T1000 (cell line): ENCODE results near the gene CDK14.

Source experiments
- DNase-seq: peaks from one replicate; lab custom pipeline; 2025; ENCODE audit warnings: mixed read lengths; lab: John Stamatoyannopoulos, UW

The CDK14 gene

DNA sequence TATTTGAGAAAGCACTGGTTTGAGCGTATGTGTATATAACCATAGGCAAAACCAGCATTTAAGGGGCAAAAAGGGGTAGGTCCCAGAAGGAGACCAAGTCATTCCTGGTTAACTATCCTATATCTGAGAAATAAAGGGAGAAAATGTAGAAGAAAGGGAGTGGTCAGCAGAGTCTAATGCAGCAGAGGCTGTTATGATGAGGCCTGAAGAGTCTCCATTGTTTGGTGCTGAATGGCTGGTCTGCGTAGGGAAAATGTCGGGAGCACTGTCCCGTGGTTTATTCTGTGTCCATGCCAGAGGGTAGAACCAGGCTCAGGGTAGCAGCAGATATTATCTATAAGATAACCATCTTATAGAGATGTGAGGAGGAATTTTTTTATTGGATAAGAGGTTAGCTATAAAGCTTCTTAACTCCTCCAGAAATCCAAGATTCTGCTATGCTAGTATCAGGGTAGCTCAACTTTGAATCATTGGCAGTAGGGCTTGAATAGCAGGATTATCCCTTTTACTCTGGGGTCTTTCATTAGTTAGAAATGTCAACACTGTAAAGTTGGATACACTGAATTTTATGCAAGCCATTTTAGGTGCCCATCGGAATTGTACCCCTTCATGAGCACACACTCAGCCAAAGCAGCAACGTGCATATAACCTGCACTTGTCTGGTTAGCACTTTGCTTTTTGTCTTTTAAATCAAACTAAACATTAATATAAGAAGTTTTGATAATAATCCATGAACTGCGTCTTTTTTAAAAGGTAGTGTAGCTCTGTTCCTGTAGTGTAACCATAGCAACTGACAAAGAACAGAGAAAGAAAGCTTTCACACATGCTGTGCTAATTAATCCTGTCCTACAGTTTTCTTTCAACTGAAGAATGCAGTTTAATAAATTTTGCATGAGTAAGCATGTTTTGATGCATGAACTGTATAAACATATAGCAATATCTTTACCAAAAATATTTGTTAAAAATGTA is 356.1 kb downstream of the CDK14 start:
- DNase-seq, result no peak

DNA sequence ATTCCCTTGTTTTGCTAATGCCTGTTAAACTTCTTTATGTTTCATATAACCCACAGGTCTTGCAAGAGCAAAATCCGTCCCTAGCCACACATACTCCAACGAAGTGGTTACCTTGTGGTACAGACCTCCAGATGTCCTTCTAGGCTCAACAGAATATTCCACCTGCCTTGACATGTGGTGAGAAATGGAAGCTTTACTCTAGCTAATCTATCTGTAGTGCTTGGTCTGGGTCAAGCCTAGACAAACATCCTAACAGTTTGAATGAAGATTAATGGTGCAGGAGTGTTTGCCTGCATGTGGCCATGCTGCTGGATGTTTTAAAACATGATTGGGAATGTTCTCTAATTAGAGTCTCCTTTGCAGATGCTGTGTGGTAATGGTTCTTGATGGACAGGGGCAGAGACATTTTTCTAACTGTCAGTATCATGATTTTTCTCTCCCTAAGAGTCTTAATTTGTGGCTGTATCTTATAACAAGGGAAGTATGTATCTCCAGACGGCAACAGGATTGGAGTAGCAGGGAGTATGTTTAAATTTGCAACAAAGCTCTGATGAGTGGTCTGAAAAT is 359.6 kb downstream of the CDK14 start:
- no peak for DNase-seq

GRCh38 chr7:90957883-90958282 is 361.8 kb downstream of the CDK14 start:
- DNase-seq, result no peak

- DNase-seq, result no peak
These were observed 362.5 kb downstream of the CDK14 start for GRCh38 chr7:90958647-90959046.

- DNase-seq, result no peak
These were observed 365.1 kb downstream of the CDK14 start for GRCh38 chr7:90961037-90961725.

DNA sequence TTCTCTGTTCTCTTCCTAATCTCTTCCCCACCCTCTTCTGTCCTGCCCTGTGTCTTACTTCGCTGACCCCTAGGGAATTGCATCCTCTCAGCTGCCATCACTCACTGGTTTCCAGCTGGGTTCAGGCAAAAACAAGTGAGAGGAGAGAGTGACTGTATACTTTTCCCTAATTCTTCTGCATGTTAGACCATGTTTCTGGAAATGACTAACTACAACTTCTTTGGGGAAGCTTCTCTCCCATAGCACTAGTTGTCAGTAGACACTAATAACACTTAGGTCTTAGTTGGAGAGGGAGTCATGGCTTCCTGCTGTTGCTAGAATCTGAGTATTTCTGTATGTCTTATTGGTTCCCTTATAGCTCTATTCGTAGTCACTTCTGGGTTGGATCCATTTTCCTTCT is 369.1 kb downstream of the CDK14 start:
- DNase-seq, result no peak

DNA sequence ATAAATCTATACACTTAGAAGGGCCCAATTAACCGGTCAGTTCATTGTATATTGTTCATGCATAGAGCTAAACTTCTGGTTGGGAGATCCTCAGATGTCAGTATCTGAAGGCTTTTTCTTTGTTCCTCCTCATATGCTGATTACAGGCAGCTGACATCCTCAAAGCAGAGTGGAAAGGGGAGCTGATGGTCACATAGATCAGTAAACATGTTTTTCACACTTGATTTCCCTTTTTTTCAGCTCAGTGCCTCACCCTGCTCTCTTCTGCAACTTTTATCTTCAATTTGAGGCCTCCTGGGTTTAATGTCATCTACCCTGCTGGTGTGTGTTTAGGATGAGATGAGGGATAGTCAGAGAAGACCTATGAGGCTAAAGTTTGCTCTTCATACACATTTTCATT is 370.2 kb downstream of the CDK14 start:
- no peak for DNase-seq

GRCh38 chr7:90968871-90969270 is 372.8 kb downstream of the CDK14 start:
- no peak for DNase-seq

DNA sequence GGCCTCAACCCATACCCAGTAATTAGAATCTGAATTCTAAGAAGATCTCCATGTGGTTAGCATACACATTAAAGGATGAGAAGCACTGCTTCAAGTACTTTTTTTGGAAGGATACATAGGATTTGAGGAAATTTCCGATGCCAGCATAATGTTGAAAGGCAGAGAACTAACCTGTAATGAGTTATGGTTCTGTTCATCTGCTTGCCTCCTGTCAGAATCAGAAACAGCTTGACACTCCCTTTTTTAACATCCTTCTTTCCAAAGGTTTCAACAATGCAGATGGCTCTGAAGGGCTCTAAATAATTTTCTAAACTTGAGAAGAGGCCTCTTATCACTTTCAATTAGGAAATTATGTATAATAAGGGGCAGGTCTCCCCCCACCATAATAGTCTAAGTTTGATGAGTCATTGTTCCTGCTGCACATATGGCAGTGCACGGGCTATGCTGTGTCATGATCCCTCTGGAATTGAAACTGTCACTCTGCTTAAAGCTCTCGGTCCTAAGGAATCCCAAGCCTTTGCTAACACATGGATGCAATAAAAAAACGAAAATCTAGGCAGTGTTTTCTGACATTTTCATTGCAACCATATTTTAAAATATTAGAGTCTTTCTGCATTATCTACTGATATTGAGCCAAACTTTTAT is 376.9 kb downstream of the CDK14 start:
- no peak for DNase-seq

DNA sequence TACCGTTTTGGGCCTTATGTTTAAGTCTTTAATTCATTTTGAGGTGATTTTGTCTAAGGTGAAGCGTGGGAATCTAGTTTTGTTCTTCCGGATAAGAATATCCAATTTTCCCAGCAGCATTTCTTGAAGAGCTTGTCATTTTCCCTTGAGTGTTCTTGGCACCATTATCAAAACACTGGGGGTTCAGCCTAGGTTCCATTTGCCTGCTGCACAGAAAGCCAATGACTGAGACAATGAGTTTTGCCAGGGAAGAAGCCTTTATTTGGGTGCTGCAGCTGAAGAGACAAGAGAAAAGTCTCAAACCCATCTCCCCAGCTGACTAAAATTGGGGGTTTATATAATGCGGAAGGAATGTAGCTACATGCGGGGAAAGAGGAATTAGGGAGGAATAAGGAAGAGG is 380.9 kb downstream of the CDK14 start:
- DNase-seq, result no peak

- DNase-seq, result no peak
These were observed 384.4 kb downstream of the CDK14 start for GRCh38 chr7:90980545-90980944.

- no peak for DNase-seq
These were observed 386.1 kb downstream of the CDK14 start for GRCh38 chr7:90982228-90982627.

GRCh38 chr7:90984692-90985091 is 388.6 kb downstream of the CDK14 start:
- DNase-seq, result no peak

GRCh38 chr7:90988516-90988915 is 392.4 kb downstream of the CDK14 start:
- no peak for DNase-seq

GRCh38 chr7:90988996-90989765 is 393.1 kb downstream of the CDK14 start:
- DNase-seq, result no peak

GRCh38 chr7:90994121-90994520 is 398.0 kb downstream of the CDK14 start:
- DNase-seq, result no peak

DNA sequence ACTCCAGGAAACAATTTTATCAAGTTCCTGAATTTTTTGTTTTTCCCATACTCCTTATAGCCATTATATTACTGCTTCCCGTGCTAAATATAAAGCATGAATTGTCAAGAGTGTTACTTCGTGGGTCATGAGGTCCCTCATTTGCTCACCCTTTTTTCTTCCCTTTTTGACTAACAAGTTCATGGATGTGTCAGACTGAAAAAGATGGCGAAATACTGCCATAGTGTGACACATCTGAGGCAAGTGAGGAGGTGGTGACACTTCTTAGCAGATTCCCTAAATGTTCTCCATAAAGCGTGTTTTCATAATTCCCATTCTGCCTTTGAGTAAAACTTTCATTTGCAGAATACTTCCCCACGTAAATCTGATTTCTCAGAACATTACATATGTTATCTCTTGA is 398.5 kb downstream of the CDK14 start:
- DNase-seq, result no peak

DNA sequence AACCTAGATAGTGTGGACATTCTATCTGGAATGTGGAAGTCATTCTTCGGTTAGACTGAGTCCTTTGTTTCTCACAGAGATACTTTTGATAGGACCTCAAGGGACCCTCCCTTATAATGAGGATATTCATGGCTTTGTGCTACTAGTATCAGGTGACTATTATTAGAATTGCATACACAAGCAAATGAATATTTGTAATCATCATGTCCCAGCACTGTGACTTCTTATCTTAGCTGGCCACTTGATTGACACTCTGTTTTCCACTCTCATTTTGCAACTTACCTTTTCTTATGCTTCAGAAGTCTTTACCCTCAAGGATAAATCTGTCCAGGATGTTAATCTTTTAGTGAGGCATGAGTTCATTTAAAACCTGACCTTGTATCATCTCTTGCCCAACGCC is 399.9 kb downstream of the CDK14 start:
- no peak for DNase-seq

DNA sequence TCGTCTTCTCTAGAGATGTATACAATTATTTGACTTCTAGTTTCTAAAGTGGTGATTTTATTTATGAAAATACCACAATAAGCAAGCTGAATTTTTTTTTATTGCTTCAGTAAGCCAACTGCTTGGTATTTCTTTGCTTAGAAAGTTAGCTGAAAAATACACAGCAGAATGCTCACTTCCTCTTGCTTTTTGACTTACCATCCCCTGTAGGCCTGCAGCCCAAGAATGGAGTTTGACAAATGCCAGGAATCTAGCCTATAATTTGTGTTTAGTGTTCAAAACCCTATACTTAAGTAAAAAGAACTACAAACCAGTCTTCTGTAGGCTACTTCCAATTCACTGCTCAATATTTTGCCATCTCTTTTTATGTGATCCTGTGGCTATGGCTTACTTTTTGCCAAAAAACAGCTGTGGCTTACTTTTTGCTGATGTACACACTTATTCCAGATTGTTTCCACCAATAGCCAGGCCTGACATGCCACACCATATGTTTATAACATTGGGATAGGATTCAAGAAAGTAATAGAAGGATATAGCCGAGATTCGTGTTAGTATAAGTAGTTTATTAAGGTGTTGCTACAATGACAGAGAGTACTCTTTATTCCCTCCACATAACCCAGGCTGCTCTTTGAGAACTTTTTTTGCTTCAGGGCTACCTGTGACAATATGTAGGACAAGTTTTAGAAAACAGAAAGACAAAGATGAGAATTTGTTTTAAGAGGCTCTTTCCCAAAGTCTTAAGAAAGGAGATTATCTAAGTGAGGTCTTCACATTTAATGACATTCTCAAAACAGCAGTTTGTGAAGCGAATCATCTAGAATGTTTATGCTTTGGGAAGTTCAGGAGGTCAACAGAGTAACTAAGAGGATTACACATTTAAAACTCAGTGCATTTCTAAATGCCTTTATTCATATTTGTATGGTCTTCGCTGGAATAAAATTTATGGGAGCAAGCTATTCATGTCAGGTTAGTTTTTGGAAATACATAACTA is 404.2 kb downstream of the CDK14 start:
- no peak for DNase-seq

DNA sequence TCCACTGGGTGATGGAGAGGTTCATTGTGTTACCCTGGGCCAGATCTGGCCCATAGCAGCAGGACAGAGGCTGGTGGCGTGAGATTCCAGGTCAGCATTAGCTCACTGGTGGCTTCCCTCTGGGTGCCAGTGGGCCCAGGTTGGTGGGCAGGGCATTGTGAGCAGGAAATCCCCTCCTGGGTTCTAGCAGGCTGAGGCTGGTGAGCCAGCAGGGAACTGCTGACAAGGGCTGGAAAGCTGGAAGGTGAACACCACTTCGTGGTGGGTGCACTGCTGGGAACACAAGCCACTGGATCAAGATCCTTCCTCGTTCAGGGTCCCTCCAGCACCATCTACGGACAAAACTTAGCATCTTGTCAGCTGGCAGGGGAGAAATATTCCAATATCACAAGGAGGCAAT is 408.9 kb downstream of the CDK14 start:
- no peak for DNase-seq
